H1 (cell line): ENCODE results near the gene MRPL20. TPM values are rescaled to one million over a fixed set of nuclear protein-coding genes. Genes with fewer than 3 reads are reported as not detected.

Experiments used
- CTCF ChIA-PET: fragments of 300-600 bp; sonication (Branson Sonifier 250); formaldehyde crosslinking; loops from one replicate; lab custom pipeline; 2021; ENCODE audit not compliant: partially characterized antibody; lab: Charles Lee
- POLR2A ChIA-PET: fragments of 300-600 bp; sonication (Branson Sonifier 250); formaldehyde crosslinking; loops from one replicate; lab custom pipeline; 2021; ENCODE audit warnings: inconsistent platforms; ENCODE audit not compliant: partially characterized antibody; lab: Charles Lee
- DNase-seq, 2 experiments: peaks; one replicate each; pipeline versions ENCODE4 v3.0.0 to v3.0.0-alpha.2; 2010 to 2022; ENCODE audit warnings: low spot score in 2 of 2, low read depth in 1 of 2, mixed read lengths in 1 of 2
- FAIRE-seq: peaks from 2 replicates; lab custom pipeline; 2011; peaks lifted over from hg19 to GRCh38; lab: Jason Lieb, UNC
- H2AFZ ChIP-seq: 2 replicates; pipeline ENCODE4 v1.8.1; 2012; ENCODE audit warnings: low read length, inconsistent platforms
- H2AK5ac ChIP-seq: 2 replicates; pipeline ENCODE4 v1.6.1; 2013; ENCODE audit warnings: low read depth, low read length
- H2BK120ac ChIP-seq: replicated peaks from 2 replicates; pipeline ENCODE3; 2013; ENCODE audit warnings: low read depth, low read length, inconsistent platforms
- H2BK12ac ChIP-seq: 2 replicates; pipeline ENCODE4 v1.6.1; 2013; ENCODE audit warnings: low read depth, low read length
- H2BK15ac ChIP-seq: 2 replicates; pipeline ENCODE4 v1.6.1; 2013; ENCODE audit warnings: low read length
- H2BK20ac ChIP-seq: 2 replicates; pipeline ENCODE4 v1.6.1; 2013; ENCODE audit warnings: low read length
- H2BK5ac ChIP-seq: 2 replicates; pipeline ENCODE4 v1.6.1; 2013; ENCODE audit warnings: low read depth, low read length
- H3K14ac ChIP-seq: 2 replicates; pipeline ENCODE4 v1.6.1; 2013; ENCODE audit warnings: inconsistent platforms; ENCODE audit not compliant: insufficient read length
- H3K18ac ChIP-seq: 2 replicates; pipeline ENCODE4 v1.6.1; 2013; ENCODE audit warnings: low read length; ENCODE audit errors: extremely low read depth
- H3K23ac ChIP-seq: 2 replicates; pipeline ENCODE4 v1.6.1; 2013; ENCODE audit warnings: inconsistent platforms; ENCODE audit not compliant: insufficient read length
- H3K23me2 ChIP-seq: 2 replicates; pipeline ENCODE4 v1.6.1; 2013; ENCODE audit warnings: low read depth, low read length
- H3K27ac ChIP-seq: 2 replicates; pipeline ENCODE4 v1.6.1; 2011; ENCODE audit warnings: low read depth, low read length, inconsistent platforms
- H3K27me3 ChIP-seq, 4 experiments: replicated peaks in 1 of 4; 1 replicate in 1 of 4; 2 replicates in 3 of 4; pipeline versions ENCODE4 v1.6.1 to v1.8.1; 2011 to 2013; ENCODE audit warnings: low read length in 3 of 4, mild to moderate bottlenecking in 3 of 4, inconsistent platforms in 2 of 4, mixed read lengths in 2 of 4, moderate library complexity in 1 of 4; ENCODE audit not compliant: control insufficient read depth in 3 of 4, insufficient read depth in 3 of 4; ENCODE audit errors: extremely low read depth in 1 of 4
- H3K36me3 ChIP-seq, 4 experiments: 2 replicates each; pipeline versions ENCODE4 v1.6.1 to v1.8.1; 2011 to 2013; ENCODE audit warnings: mild to moderate bottlenecking in 4 of 4, low read length in 3 of 4, moderate library complexity in 2 of 4, control low read depth in 1 of 4, inconsistent platforms in 1 of 4; ENCODE audit not compliant: insufficient read depth in 4 of 4, control insufficient read depth in 2 of 4
- H3K4ac ChIP-seq: replicated peaks from 2 replicates; pipeline ENCODE3; 2013; ENCODE audit warnings: low read length, low read depth, mixed read lengths, inconsistent platforms; ENCODE audit not compliant: insufficient read length
- H3K4me1 ChIP-seq, 4 experiments: replicated peaks in 1 of 4; 1 replicate in 1 of 4; 2 replicates in 3 of 4; pipeline versions ENCODE4 v1.6.1 to v1.8.1; 2011 to 2013; ENCODE audit warnings: low read length in 3 of 4, inconsistent platforms in 2 of 4, mixed read lengths in 1 of 4; ENCODE audit not compliant: insufficient read depth in 4 of 4, control insufficient read depth in 3 of 4
- H3K4me2 ChIP-seq, 2 experiments: 2 replicates each; pipeline versions ENCODE4 v1.6.1 to v1.8.1; 2011 to 2013; ENCODE audit warnings: low read depth in 2 of 2, low read length in 2 of 2, control low read depth in 1 of 2, inconsistent platforms in 1 of 2, mild to moderate bottlenecking in 1 of 2; ENCODE audit not compliant: insufficient read depth in 1 of 2
- H3K4me3 ChIP-seq, 4 experiments: fragments of 200-600, 300-600 bp in 1 of 4; sonication (generic), shearing (Covaris generic), sonication (Bioruptor Twin) in 1 of 4; 2 replicates each; pipeline versions ENCODE4 v1.5.1 to v1.8.1; 2011 to 2016; ENCODE audit warnings: low read length in 4 of 4, low read depth in 3 of 4, control low read depth in 2 of 4, inconsistent platforms in 2 of 4, mild to moderate bottlenecking in 2 of 4, mixed read lengths in 1 of 4, moderate library complexity in 1 of 4; ENCODE audit not compliant: insufficient read depth in 2 of 4; ENCODE audit errors: extremely low read depth in 1 of 4
- H3K56ac ChIP-seq: replicated peaks from 2 replicates; pipeline ENCODE3; 2013; ENCODE audit warnings: low read depth, mild to moderate bottlenecking, mixed read lengths, low read length, inconsistent platforms; ENCODE audit not compliant: insufficient read length
- H3K79me1 ChIP-seq: 2 replicates; pipeline ENCODE4 v1.6.1; 2013; ENCODE audit warnings: low read depth, low read length, control low read depth
- H3K79me2 ChIP-seq, 2 experiments: 2 replicates each; pipeline versions ENCODE4 v1.6.1 to v1.8.1; 2012 to 2013; ENCODE audit warnings: low read length in 2 of 2, mild to moderate bottlenecking in 2 of 2, inconsistent platforms in 1 of 2; ENCODE audit not compliant: insufficient read depth in 2 of 2, control insufficient read depth in 1 of 2
- H3K9ac ChIP-seq, 4 experiments: replicated peaks in 1 of 4; 1 replicate in 1 of 4; 2 replicates in 3 of 4; pipeline versions ENCODE4 v1.6.1 to v1.8.1; 2011 to 2013; ENCODE audit warnings: low read depth in 3 of 4, low read length in 3 of 4, control low read depth in 2 of 4, mild to moderate bottlenecking in 2 of 4, moderate library complexity in 2 of 4, inconsistent platforms in 1 of 4; ENCODE audit errors: extremely low read depth in 1 of 4
- H3K9me3 ChIP-seq, 2 experiments: 2 replicates each; pipeline versions ENCODE4 v1.6.1 to v1.8.1; 2012 to 2013; ENCODE audit warnings: mild to moderate bottlenecking in 2 of 2, moderate library complexity in 2 of 2, control low read depth in 1 of 2, inconsistent platforms in 1 of 2, low read depth in 1 of 2, low read length in 1 of 2, mixed read lengths in 1 of 2; ENCODE audit not compliant: insufficient read depth in 2 of 2
- H4K20me1 ChIP-seq, 2 experiments: replicated peaks in 1 of 2; 2 replicates each; pipeline versions ENCODE3 to v1.8.1; 2011 to 2013; ENCODE audit warnings: inconsistent platforms in 2 of 2, low read length in 2 of 2, mild to moderate bottlenecking in 1 of 2; ENCODE audit not compliant: insufficient read depth in 2 of 2, control insufficient read depth in 1 of 2
- H4K5ac ChIP-seq: 2 replicates; pipeline ENCODE4 v1.6.1; 2013; ENCODE audit warnings: low read length, low read depth, mixed read lengths, inconsistent platforms; ENCODE audit not compliant: insufficient read length
- H4K8ac ChIP-seq: 2 replicates; pipeline ENCODE4 v1.8.0; 2013; ENCODE audit warnings: mild to moderate bottlenecking, moderate library complexity, low read length, inconsistent platforms; ENCODE audit not compliant: insufficient read depth; ENCODE audit errors: extremely low read depth
- H4K91ac ChIP-seq: replicated peaks from 2 replicates; pipeline ENCODE3; 2013; ENCODE audit warnings: low read length, mixed read lengths, inconsistent platforms; ENCODE audit not compliant: insufficient read length
- EGR1 ChIP-seq: IDR thresholded peaks from 2 replicates; pipeline ENCODE4 v1.6.1; 2011; ENCODE audit warnings: low read depth, low read length, borderline replicate concordance
- GABPA ChIP-seq: IDR thresholded peaks from 2 replicates; pipeline ENCODE4 v1.6.1; 2011; ENCODE audit warnings: mild to moderate bottlenecking, low read length, moderate library complexity, borderline replicate concordance; ENCODE audit not compliant: insufficient read depth
- NANOG ChIP-seq: IDR thresholded peaks from 2 replicates; pipeline ENCODE4 v1.6.1; 2011; ENCODE audit warnings: low read length, low read depth, mild to moderate bottlenecking, inconsistent platforms; ENCODE audit not compliant: insufficient read depth, poor library complexity, severe bottlenecking
- TCF12 ChIP-seq: IDR thresholded peaks from 2 replicates; pipeline ENCODE4 v1.6.1; 2011; ENCODE audit warnings: low read depth, mild to moderate bottlenecking, low read length
- WGBS, 2 experiments: shearing (Covaris generic) in 1 of 2; methylation state at CpG; one replicate each; pipeline versions ENCODE4 v1.1.6 to v1.1.7; 2013 to 2015; ENCODE audit warnings: low lambda C conversion rate in 2 of 2, mixed read lengths in 2 of 2, inconsistent platforms in 1 of 2, low coverage in 1 of 2, missing lambda C conversion rate in 1 of 2; ENCODE audit not compliant: insufficient replicate concordance in 2 of 2, insufficient coverage in 1 of 2, insufficient read length in 1 of 2; ENCODE audit errors: extremely low coverage in 1 of 2, missing lambda C conversion rate in 1 of 2; 5-methylcytosine and 5-hydroxymethylcytosine counted together
- polyA plus RNA-seq, 7 experiments: library from polyadenylated mRNA; depleted of rRNA in 3 of 7; stranded (reverse) in 5 of 7; unstranded in 2 of 7; fragments of >200 nt in 5 of 7; fragments of 200-250 nt in 2 of 7; gene quantifications; 1 replicate in 5 of 7; 2 replicates in 1 of 7; 4 replicates in 1 of 7; pipeline versions ENCODE4 v1.2.1 to v1.2.3, GENCODE V29; 2011 to 2013; ENCODE audit warnings: missing spikeins in 2 of 7, mixed read lengths in 2 of 7
- total RNA-seq: library from RNA; stranded (reverse); fragmentation: NEBNext Ultra II Directional; extraction: Animal tissue kit (Norgen Biotek cat#: 25700); gene quantifications from 2 replicates; pipeline ENCODE4 v1.2.1, GENCODE V29; 2021

MRPL20 gene
- total and polyA plus RNA-seq, 2 of the 8 experiments (the other 6 are each of a cell fraction or from before 2014, with no cell fraction given) = 126 to 151 TPM

GRCh38 chr1:1361233-1361981 is 45.7 kb downstream of the MRPL20 start:
- DNase-seq (no peak), FAIRE-seq (no peak)
- Histone ChIP-seq H3K18ac (no peak overlapping the region), H3K14ac (no peak overlapping the region), H4K20me1 (peaks cover 0 to 3% of the 10 kb centered on the region in 2 experiments), H2BK20ac (0 out of 2 replicates have a peak overlapping the region, but pooled peaks have one; percentile 87), H3K36me3 (no peaks in the 10 kb centered on the region; a peak in 1 of 8 replicates), H2BK120ac (no peak overlapping the region), H4K8ac (no peak overlapping the region), H3K27ac (no peak overlapping the region), H3K56ac (no peak overlapping the region), H3K23ac (no peak overlapping the region), H3K27me3 (no peaks in the 10 kb centered on the region; a peak in 4 of 7 replicates), H4K91ac (peak overlapping the region; percentile 94), H3K9ac (no peak overlapping the region; a peak in 1 of 7 replicates), H3K9me3 (peaks cover under 1 to 7% of the 10 kb centered on the region in 2 experiments; a peak in 3 of 4 replicates), H3K79me2 (no peaks in the 10 kb centered on the region), H2AK5ac (peak overlapping the region; percentile 96; the same call in 1 of the 2 replicates), H3K4ac (no peak overlapping the region), H2BK12ac (peak overlapping the region; percentile 95), H4K5ac (no peak overlapping the region), H3K4me1 (peaks cover 2 to 23% (median 17%) of the 10 kb centered on the region in 4 experiments), H2AFZ (no peak overlapping the region), H3K79me1 (no peaks in the 10 kb centered on the region), H2BK15ac (peak overlapping the region; percentile 97; the same call in 1 of the 2 replicates), H3K4me2 (0 out of 4 replicates have a peak overlapping the region, but pooled peaks of 1 of the 2 experiments have one; percentile 6), H3K4me3 (no peak overlapping the region), H3K23me2 (peaks cover 6% of the 10 kb centered on the region), H2BK5ac (peak overlapping the region; percentile 66; the same call in 1 of the 2 replicates)
- CTCF ChIA-PET = interaction anchor here (0.6 to 2.3 kb wide), 3 partner anchors 10 to 77 kb away, joined by 3 to 17 read pairs (median 5); partner anchors contain the start of gene AURKAIP1
- WGBS, 2 experiments = 85% methylated on average over 30 of the region's 35 CpGs; no CpG with 5 or more reads in 1 of the 2 experiments
- POLR2A ChIA-PET = interaction anchor here (0.8 to 1.8 kb wide), 4 partner anchors 10 to 37 kb away, joined by 3 to 7 read pairs (median 4); partner anchors contain the start of gene CCNL2
- TF ChIP-seq TCF12 (no peak), NANOG (no peak), GABPA (no peak), EGR1 (no peak)
